Upper lobe of left lung (tissue), 4 donors: ENCODE data around the gene LEO1.

Experiments
- CTCF ChIP-seq, 6 experiments: fragments of 450-650 bp in 4 of 6; fragments of 200-600 bp in 2 of 6; sonication (generic) in 2 of 6; IDR thresholded peaks; one replicate each; pipeline ENCODE4 v1.5.1; 2016 to 2019; ENCODE audit warnings: antibody characterized with exemption in 6 of 6
- EP300 ChIP-seq, 4 donors: sonication (generic); formaldehyde crosslinking; IDR thresholded peaks; one replicate each; pipeline ENCODE4 v1.5.1; 2017; ENCODE audit warnings: antibody characterized with exemption in 4 of 4, control low read depth in 2 of 4
- POLR2A ChIP-seq, 4 donors: fragments of 450-650 bp; IDR thresholded peaks; one replicate each; pipeline ENCODE4 v1.5.1; 2016 to 2017; ENCODE audit warnings: antibody characterized with exemption in 4 of 4, mild to moderate bottlenecking in 2 of 4
- POLR2AphosphoS5 ChIP-seq, 2 donors: sonication (generic); formaldehyde crosslinking; IDR thresholded peaks; one replicate each; pipeline ENCODE4 v1.5.1; 2017; ENCODE audit warnings: antibody characterized with exemption in 2 of 2

- TF ChIP-seq CTCF (IDR thresholded peaks at IDR 0.05) (no peak), EP300 (IDR thresholded peaks at IDR 0.05) (no peak), POLR2A (IDR thresholded peaks at IDR 0.05) (no peak), POLR2AphosphoS5 (IDR thresholded peaks at IDR 0.05) (no peak)
Observed at GRCh38 chr15:51904421-51904820, 67.2 kb downstream of the LEO1 start.
